Smooth muscle cell (in vitro differentiated cells): ENCODE results near the gene TMSB4X. TPM values are rescaled to one million over a fixed set of nuclear protein-coding genes. Genes with fewer than 3 reads are reported as not detected.

Source experiments
- DNase-seq: peaks from one replicate; lab custom pipeline; 2025; ENCODE audit not compliant: unreplicated experiment; lab: John Stamatoyannopoulos, UW
- H2AFZ ChIP-seq: fragments of 200-600 bp; sonication (generic); 2 replicates; pipeline ENCODE4 v1.6.0; 2016; ENCODE audit warnings: antibody characterized with exemption, low read depth, mild to moderate bottlenecking
- H3F3A ChIP-seq: fragments of 200-600 bp; sonication (generic); 2 replicates; pipeline ENCODE4 v1.6.0; 2017; ENCODE audit warnings: antibody characterized with exemption, low read depth
- H3K27ac ChIP-seq: fragments of 200-600 bp; sonication (generic); 2 replicates; pipeline ENCODE4 v1.5.1; 2016; ENCODE audit warnings: low read depth, mild to moderate bottlenecking
- H3K27me3 ChIP-seq: fragments of 200-600 bp; sonication (generic); 2 replicates; pipeline ENCODE4 v1.6.1; 2016; ENCODE audit warnings: low read depth, mild to moderate bottlenecking
- H3K36me3 ChIP-seq: fragments of 200-600 bp; sonication (generic); 2 replicates; pipeline ENCODE4 v1.5.1; 2016; ENCODE audit warnings: low read depth
- H3K4me1 ChIP-seq: fragments of 200-600 bp; sonication (generic); 2 replicates; pipeline ENCODE4 v1.5.1; 2016; ENCODE audit warnings: low read depth
- H3K4me2 ChIP-seq: fragments of 200-600 bp; sonication (generic); 2 replicates; pipeline ENCODE4 v1.6.0; 2016; ENCODE audit warnings: mild to moderate bottlenecking
- H3K4me3 ChIP-seq: fragments of 200-600 bp; sonication (generic); 2 replicates; pipeline ENCODE4 v1.5.1; 2016; ENCODE audit warnings: mild to moderate bottlenecking
- H3K79me2 ChIP-seq: fragments of 200-600 bp; sonication (generic); 2 replicates; pipeline ENCODE4 v1.6.0; 2016; ENCODE audit warnings: low read depth, mild to moderate bottlenecking
- H3K9ac ChIP-seq: fragments of 200-600 bp; sonication (generic); 2 replicates; pipeline ENCODE4 v1.6.0; 2016; ENCODE audit warnings: low read depth
- H3K9me3 ChIP-seq: fragments of 200-600 bp; sonication (generic); replicated peaks from 2 replicates; pipeline ENCODE4 v1.5.1; 2016; ENCODE audit warnings: low read depth
- H4K20me1 ChIP-seq: fragments of 200-600 bp; sonication (generic); 2 replicates; pipeline ENCODE4 v1.6.0; 2016; ENCODE audit warnings: low read depth
- CTCF ChIP-seq: fragments of 200-600 bp; sonication (generic); IDR thresholded peaks from 2 replicates; pipeline ENCODE4 v1.5.1; 2017; ENCODE audit warnings: borderline replicate concordance, mild to moderate bottlenecking, antibody characterized with exemption; ENCODE audit not compliant: insufficient read depth, poor library complexity, severe bottlenecking
- WGBS: methylation state at CpG from one replicate; pipeline ENCODE4 v1.1.7; 2016; ENCODE audit warnings: low lambda C conversion rate; 5-methylcytosine and 5-hydroxymethylcytosine counted together
- polyA plus RNA-seq: library from polyadenylated mRNA; unstranded; fragments of >200 nt; fragmentation: Nextera tagmentation; extraction: Ambion mirVana; gene quantifications from 2 replicates; pipeline ENCODE4 v1.2.1, GENCODE V29; 2016
- total RNA-seq: library from RNA; depleted of rRNA; stranded (reverse); fragments of >200 nt; gene quantifications from 2 replicates; pipeline ENCODE4 v1.2.3, GENCODE V29; 2014

TMSB4X gene
- total and polyA plus RNA-seq, 2 experiments from 2014 or later, result 9,721 to 12,637 TPM

GRCh38 chrX:12985331-12985730 is 10.4 kb downstream of the TMSB4X start:
- Histone ChIP-seq H3K4me3 (no peak overlapping the region), H3K9ac (no peak overlapping the region), H3K79me2 (no peaks in the 10 kb centered on the region), H4K20me1 (no peaks in the 10 kb centered on the region), H3F3A (no peaks in the 10 kb centered on the region), H2AFZ (no peak overlapping the region), H3K4me1 (peaks cover 14% of the 10 kb centered on the region), H3K9me3 (no peaks in the 10 kb centered on the region), H3K27me3 (no peaks in the 10 kb centered on the region), H3K36me3 (no peaks in the 10 kb centered on the region), H3K27ac (peak overlapping the region; percentile 49), H3K4me2 (no peak overlapping the region)
- DNase-seq, result no peak
- 93% methylated on average over 1 of the region's 1 CpG for WGBS
- no peak for TF ChIP-seq CTCF

- Histone ChIP-seq H3K9me3 (no peaks in the 10 kb centered on the region), H3F3A (no peaks in the 10 kb centered on the region), H3K9ac (no peak overlapping the region), H2AFZ (no peak overlapping the region), H4K20me1 (no peaks in the 10 kb centered on the region), H3K36me3 (no peaks in the 10 kb centered on the region), H3K4me1 (peaks cover 14% of the 10 kb centered on the region), H3K4me2 (no peak overlapping the region), H3K27ac (no peak overlapping the region), H3K27me3 (no peaks in the 10 kb centered on the region), H3K4me3 (no peak overlapping the region), H3K79me2 (no peaks in the 10 kb centered on the region)
- DNase-seq, result no peak
- TF ChIP-seq CTCF, result no peak
- WGBS, result 92% methylated on average over 4 of the region's 4 CpGs
Measured at GRCh38 chrX:12986164-12986779, 11.4 kb downstream of the TMSB4X start.

DNA sequence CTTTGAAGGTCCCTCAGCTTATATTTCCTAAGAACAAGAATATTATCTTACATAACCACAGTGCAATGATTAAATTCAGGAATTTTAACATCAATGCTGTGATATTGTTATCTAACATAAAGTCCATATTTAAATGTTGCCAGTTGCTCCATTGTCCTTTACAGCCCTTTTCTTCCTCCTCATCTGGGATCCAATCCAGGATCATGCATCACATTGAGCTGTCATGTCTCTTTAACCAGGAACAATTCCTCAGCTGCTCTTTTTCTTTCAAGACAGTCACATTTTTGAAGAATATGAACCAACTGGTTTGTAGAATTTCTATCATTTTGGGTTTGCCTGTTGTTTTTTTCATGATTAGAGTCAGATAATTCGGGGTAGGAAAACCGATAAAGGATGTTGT is 12.0 kb downstream of the TMSB4X start:
- H3K79me2 ChIP-seq, result no peaks in the 10 kb centered on the region
- H4K20me1 ChIP-seq, result no peaks in the 10 kb centered on the region
- peaks cover 14% of the 10 kb centered on the region for H3K4me1 ChIP-seq
- H3K36me3 ChIP-seq, result no peaks in the 10 kb centered on the region
- H2AFZ ChIP-seq, result no peak overlapping the region
- no peak overlapping the region for H3K27ac ChIP-seq
- H3K9ac ChIP-seq, result no peak overlapping the region
- no peaks in the 10 kb centered on the region for H3K27me3 ChIP-seq
- no peak overlapping the region for H3K4me2 ChIP-seq
- TF ChIP-seq CTCF, result no peak
- WGBS, result 98% methylated on average over 2 of the region's 2 CpGs
- DNase-seq, result no peak
- H3K4me3 ChIP-seq, result no peak overlapping the region
- no peaks in the 10 kb centered on the region for H3K9me3 ChIP-seq
- H3F3A ChIP-seq, result no peaks in the 10 kb centered on the region

GRCh38 chrX:12987340-12987739 is 12.4 kb downstream of the TMSB4X start:
- no peak overlapping the region for H3K9ac ChIP-seq
- H3K27me3 ChIP-seq, result no peaks in the 10 kb centered on the region
- no peak overlapping the region for H2AFZ ChIP-seq
- H4K20me1 ChIP-seq, result no peaks in the 10 kb centered on the region
- H3K79me2 ChIP-seq, result no peaks in the 10 kb centered on the region
- no peak for TF ChIP-seq CTCF
- 97% methylated on average over 6 of the region's 6 CpGs for WGBS
- H3K4me1 ChIP-seq, result peaks cover 14% of the 10 kb centered on the region
- H3K4me2 ChIP-seq, result no peak overlapping the region
- no peaks in the 10 kb centered on the region for H3K36me3 ChIP-seq
- no peaks in the 10 kb centered on the region for H3F3A ChIP-seq
- no peaks in the 10 kb centered on the region for H3K9me3 ChIP-seq
- H3K4me3 ChIP-seq, result no peak overlapping the region
- no peak for DNase-seq
- H3K27ac ChIP-seq, result no peak overlapping the region
